Hematopoietic multipotent progenitor cell treated with erythropoietin and hydrocortisone succinate and interleukin-3 and kit ligand, for 4 days (in vitro differentiated cells): ENCODE results near the gene MYLK4.

Source experiments
- DNase-seq: peaks from one replicate; pipeline ENCODE4 v3.0.0-alpha.2; 2015

The MYLK4 gene

DNA sequence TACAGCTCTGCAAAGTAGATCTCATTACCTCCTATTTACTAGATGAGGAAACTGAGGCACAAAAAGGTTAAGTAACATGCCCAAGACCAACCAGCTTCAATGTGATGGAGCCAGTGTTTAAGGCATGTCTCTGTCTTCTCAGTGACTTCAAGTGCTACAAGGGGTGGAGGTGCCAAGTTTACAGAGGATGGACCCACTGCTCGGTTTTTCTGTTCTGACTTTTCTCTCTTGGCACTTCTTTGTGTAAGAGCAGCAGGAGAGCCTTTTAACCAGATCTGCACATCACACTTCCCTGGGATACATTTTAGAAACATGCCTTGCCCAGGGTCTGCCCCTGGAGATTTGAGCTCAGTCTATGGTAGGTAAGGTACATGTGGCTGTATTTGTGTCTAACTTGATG is 24.3 kb upstream of the MYLK4 start:
- no peak for DNase-seq

DNA sequence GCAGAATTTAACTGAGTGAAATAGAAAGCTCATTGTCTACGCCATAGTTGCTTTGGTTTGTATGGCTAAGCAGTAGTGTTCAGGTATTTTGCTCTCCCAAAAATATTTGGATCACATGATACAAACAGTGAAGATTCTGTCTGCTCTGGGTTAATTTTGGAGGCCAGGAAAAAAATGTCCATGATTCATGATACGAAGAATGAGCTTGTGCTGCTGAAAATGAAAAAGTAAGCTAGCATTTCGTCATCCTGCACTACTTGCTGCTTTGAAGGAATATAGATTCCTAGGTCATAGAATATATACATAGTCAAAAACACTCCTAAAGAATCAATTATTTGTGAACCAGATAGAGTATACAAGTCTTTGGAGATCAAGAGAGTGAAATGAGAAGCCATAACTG is 22.7 kb upstream of the MYLK4 start:
- no peak for DNase-seq

DNA sequence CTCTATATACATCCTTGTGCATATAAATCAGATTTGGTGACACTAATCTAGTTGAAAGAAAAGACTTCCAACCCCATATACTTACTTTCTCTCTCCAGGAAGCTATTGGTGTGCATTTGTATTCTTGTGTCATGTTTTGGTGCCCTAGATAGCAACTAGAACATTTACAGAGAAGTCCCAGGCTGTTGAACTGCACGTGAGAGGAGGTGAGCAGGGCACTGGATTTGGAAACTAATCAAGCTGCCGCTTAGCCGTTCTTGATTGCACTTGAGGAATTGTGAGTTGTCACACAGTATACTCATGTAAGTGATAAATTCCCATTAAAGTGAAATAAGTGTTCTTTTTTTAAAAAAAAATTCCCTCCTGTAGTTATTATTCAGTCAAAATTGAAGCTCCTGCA is 22.1 kb upstream of the MYLK4 start:
- DNase-seq = no peak

DNA sequence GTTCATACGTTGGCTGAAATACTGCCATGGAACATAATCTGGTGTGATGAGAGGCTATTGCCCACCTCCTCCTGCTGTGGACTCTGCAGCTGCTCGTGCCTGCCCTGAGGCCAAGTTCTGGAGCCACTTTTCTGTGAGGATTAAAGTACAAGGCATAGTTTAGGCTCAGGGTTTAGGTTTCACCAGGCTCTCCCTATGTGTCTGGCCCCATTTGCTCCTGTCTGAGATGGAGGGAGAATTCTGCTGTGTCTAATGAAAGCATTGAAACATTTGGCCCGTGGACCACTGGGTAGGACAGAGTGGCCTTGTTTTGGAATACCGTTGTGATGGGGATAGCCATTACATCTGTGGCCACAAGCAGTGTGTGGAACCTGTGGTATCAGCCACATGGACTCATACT is 20.4 kb upstream of the MYLK4 start:
- DNase-seq = no peak

DNA sequence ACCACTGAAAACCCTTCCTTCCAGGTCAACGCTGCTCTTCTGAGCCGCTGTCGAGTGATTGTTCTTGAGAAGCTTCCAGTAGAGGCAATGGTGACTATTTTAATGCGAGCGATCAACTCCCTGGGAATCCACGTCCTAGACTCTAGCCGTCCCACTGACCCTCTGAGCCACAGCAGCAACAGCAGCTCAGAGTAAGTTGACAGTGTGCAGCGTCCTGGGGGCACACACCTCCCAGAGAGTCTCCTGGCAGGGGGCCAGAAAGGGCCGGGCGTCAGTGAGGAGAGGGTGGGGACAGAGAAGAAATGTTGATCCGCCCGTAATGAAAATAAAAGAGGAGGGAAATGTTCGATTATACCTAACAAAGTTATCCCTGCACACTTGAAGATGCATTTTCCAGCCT is 19.4 kb upstream of the MYLK4 start:
- DNase-seq = peak; percentile 88

DNA sequence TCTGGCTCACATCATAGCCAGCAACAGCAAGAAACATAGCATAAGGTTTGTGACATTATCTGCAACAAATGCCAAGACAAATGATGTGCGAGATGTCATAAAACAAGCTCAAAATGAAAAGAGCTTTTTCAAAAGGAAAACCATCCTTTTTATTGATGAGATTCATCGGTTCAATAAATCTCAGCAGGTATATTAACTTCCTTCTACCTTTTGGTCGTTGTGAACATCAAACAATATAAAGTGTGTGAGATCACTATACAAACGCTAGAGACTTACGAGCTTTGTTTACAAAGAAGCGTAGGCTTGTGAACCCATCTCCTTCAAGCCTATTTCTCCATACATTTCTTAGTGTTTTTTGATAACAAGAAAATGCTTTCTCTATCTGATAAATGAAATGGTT is 18.0 kb upstream of the MYLK4 start:
- no peak for DNase-seq

DNA sequence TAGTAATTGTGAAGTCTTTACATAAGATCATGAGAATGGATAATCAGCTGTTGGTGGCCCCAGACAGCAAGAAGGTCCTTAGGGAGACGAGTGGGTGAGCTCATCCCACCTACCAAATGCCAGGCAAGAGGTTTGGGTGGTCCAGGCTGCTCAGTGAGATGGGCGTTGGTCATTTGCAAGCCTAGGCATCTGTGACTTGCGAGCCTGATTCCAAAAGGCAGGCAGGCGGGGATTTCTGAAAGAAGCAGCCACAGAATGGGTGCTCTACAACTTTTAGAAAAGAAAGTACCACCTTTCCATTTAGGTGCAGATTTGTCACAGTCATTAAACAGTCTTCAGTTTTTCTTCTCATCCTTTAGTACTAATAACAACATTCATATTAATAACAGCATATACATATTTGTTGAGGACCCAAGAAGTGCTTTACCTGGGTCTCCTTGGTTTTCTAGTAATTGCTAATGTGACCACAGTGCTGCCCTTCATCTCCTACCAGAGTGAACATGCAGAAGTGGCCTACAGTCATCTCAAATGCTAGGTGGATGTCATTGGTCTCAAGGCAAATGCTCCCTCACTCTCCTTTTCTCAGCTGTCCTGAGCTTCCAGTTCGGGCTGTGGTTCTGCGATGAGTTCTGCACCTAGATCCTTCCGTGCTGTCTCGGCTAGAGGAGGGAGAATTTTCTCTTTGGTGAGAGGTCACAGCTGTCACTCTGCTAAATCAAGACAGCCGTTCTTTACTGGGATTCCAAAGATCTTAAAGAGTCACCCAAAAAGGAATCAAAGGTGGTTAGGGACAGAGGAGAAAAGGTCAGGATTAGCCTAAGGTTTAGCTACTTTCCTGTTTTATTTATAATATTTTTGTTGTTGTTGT is 17.2 kb upstream of the MYLK4 start:
- DNase-seq = no peak

DNA sequence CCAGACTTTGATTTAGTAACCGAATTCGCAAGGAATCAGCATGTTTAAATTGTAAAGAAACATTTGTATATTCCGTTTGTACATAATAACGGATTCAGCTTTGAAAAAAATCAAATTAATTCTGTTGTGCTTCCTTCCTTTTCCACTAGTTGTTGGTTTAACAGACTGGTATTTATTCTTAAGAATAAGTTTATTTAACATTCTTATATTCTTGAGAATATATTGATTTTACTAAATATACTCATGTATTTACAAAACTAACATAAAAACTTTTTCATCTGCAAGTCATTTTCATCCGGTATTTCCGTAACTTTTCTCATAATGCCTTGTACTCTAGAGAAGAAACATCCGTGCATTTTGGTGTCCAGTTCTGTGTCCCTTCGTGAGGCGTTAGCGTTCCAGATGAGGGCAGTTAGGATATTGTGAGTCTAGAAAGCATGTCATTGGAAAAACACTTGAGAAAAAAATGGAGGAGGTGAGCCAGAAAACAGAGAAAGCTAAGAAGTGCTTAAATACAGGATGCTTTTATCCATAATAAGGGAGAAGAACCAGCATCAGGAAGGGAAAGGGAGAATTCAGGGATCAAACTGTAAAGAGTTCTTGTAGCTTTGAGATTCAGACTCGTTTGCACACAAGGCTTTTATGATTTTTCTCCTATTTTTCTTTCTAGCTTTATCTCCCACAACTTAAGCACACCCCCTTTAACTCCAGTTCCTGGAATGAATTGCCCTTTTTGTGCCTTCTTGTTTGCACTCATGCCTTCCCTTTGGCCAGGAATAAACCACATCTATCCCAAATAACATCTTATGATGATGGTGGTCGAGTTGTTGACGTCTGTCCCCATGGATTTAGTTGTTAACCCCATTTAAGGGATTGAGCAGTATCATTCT is 16.3 kb upstream of the MYLK4 start:
- no peak for DNase-seq

DNA sequence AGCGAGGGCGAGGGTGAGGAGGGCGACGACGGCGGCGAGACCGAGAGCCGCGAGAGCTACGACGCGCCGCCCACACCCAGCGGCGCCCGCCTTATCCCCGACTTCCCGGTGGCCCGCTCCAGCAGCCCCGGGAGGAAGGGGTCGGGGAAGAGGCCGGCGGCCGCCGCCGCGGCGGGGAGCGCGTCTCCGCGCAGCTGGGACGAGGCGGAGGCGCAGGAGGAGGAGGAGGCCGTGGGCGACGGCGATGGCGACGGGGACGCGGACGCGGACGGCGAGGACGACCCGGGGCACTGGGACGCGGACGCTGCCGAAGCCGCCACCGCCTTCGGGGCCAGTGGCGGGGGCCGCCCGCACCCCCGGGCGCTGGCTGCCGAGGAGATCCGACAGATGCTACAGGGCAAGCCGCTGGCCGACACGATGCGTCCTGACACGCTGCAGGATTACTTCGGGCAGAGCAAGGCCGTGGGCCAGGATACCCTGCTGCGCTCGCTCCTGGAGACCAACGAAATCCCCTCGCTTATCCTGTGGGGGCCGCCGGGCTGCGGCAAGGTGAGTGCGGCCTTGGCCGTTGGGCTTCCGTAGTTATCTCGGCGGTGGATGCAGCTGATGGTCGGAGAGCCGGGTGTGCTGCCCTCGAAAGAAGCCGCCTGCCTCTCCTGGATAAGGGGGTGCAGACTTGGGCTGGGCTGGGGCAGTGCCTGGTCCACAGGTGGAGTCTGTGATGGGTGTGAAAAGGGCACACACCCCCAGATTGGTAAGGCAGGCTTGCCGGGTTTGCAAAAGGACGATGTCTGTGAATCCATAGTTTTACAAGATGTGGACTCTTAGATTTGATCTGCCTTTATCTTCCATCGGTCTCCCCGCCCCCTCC is 15.4 kb upstream of the MYLK4 start:
- peak; percentile 74 for DNase-seq

DNA sequence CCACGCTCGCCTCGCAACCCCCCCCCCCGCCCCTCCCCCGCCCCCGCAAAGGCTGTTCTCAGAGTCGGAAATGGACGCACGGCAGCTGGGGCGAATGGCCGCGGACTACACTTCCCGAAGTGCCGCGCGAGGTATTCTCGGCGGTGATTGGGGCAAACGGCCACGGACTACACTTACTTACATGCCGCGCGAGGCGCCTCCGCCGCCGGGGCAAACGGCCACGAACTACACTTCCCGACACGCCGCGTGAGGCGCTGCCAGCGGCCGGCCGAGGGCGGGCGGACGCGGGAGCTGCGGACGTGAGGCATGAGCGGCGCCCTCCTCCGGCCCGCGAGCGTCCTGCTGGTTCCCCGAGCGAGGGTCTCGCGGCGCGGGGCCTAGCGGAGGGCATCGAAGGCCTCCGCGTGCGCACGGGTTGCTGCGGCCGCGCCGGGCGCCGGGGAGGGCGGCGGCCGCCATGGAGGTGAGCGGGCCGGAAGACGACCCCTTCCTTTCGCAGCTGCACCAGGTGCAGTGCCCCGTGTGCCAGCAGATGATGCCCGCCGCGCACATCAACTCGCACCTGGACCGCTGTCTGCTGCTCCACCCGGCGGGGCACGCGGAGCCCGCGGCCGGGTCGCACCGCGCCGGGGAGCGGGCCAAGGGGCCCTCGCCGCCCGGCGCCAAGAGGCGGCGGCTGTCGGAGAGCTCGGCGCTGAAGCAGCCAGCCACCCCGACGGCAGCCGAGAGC is 14.6 kb upstream of the MYLK4 start, which contains the start of gene WRNIP1:
Gene WRNIP1 (plus strand): TSS at position 228 of the 730 bp plus-strand sequence. CDS start 230 bp downstream, at position 458.
- DNase-seq = peak; percentile 100

DNA sequence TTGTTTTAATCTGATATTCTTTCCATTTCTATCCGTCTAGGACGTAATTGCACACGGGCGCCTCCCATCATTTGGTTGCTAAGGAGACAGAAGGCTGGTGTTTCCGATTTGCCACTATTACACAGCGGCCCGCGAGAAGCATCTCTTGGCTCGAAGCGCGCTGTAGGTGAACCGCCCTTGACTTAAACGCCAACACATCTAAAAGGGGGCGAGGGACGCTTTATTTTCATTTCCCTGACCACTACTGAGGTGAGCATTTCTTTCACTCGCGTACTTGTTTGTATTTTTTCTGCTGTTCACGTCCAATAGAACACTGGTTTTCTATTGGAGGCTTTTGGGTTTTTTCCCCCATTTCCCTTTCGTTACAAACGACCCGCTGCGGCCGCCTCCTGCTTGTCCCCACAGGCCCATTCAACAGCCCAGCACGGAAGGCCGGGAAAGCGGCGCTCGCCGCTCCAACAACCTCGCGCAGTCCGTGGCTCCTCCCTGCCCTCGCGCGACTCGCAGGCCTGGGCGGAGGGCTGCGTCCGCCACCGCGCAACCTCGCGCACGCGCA is 14.0 kb upstream of the MYLK4 start:
- peak; percentile 92 for DNase-seq

DNA sequence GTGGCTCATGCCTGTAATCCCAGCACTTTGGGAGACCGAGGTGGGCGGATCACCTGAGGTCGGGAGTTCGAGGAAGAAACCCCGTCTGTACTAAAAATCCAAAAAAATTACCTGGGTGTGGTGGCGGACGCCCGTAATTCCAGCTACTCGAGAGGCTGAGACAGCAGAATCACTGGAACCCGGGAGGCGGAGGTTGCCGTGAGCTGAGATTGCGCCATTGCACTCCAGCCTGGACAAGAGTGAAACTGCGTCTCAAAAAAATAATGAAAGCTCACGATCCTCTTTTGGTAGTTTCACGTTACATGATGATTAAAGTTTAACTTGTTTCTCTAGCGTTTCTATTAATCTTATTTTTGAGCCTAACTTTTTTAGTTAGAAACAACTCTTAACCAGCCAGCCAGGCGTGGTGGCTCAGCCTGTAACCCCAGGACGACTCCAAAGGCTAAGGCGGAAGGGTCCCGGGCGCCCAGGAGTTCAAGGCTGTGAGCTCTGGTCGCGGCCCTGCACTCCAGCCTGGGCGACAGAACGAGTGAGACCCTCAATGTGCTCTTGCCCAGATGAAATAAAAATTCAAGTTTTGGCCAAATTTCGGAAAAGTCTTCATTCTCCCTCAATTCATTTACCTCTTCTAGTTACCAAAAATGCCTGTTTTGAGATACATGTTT is 13.3 kb upstream of the MYLK4 start:
- DNase-seq = no peak

DNA sequence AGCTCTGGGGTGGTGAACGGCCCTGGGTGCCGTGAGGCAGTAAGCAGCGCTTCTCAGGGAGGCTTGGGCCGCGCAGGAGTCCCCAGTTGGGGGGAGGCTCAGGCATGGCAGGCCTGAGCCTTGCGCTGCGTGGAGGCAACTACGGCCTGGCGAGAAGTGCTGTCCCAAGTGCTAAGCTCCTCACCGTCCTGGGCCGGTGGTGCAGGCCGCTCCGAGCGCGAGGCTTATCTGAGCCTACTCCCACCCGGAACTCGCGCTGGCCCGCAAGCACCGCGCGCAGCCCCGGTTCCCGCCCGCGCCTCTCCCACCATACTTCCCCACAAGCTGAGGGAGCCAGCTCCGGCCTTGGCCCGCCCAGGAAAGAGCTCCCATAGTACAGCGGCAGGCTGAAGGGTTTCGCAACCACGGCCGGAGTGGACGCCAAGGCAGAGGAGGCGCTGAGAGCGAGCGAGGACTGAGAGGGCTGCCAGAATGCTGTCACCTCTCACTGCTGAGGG is 12.7 kb upstream of the MYLK4 start:
- DNase-seq = no peak

DNA sequence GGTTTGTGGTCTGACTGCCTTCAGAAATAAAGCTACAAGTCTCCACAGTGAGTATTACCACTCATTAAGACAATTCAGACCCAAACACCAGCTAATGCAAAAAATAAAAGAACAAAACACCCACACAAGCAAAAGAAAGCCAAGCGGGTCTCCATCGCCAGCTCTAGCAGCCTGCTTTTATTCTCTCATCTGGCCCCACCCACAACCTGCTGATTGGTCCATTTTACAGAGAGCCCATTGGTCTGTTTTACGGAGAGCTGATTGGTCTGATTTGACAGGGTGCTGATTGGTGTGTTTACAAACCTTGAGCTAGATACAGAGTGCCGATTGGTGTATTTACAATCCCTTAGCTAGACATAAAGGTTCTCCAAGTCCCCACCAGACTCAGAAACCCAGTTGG is 12.1 kb upstream of the MYLK4 start:
- peak; percentile 68 for DNase-seq

DNA sequence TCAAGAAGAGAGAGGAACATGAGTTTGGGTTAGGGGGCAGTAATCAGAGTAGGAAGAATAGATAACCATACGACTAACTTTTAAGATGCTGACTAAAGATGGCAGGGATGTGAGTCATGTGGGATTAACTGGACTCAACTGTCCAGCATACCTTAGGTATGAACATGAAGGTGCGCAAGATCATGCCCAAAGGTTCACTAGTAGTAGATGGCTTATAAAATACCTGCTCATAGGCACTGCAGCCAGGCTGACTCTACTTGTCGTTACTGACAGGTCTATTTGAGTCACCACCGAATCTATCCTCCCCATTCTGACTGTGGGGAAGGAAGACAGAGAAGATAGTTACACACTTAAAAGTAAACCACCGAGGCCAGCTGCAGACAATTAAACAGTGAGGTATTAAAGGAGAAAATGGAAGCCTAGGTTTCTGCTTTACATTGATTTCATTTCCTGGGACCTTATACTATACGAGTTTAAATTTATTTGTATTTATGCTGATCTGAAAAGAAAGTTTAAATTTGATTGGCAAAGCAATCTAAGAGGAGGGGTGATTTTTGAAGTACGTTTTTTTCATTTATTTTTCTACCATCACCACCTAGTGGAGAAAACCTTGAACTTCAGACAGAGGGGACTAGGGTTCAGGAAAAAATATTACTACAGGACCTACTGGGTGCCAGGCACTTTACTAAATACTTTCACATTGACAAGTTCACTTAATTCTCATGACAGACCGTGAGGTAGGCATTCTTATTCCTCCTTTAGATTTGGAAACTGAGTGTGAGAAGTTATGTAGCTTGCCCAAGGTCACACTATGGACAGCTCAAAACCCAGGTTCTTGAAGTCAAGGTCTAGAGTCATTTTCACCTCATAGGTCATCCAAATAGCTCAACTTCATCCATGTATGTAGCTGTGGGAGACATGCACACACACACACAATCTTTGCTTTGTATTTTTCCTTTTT is 10.4 kb upstream of the MYLK4 start:
- peak; percentile 47 for DNase-seq

DNA sequence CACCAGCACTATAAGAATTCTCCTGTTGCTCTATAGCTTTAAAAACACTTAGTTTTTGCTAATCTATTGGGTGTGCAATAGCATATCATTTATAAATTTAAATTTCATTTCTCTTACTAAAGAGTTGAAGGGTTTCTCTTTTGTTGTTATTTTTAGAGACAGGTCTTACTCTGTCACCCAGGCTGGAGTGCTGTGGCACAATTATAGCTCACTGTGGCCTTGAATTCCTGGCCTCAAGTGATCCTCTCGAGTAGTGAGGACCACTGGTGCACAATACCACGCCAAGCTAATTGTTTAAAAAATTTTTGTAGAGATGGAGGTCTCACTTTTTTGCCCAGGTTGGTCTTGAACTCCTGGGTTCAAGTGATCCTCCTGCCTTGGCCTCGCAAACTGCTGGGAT is 8.3 kb upstream of the MYLK4 start:
- no peak for DNase-seq

DNA sequence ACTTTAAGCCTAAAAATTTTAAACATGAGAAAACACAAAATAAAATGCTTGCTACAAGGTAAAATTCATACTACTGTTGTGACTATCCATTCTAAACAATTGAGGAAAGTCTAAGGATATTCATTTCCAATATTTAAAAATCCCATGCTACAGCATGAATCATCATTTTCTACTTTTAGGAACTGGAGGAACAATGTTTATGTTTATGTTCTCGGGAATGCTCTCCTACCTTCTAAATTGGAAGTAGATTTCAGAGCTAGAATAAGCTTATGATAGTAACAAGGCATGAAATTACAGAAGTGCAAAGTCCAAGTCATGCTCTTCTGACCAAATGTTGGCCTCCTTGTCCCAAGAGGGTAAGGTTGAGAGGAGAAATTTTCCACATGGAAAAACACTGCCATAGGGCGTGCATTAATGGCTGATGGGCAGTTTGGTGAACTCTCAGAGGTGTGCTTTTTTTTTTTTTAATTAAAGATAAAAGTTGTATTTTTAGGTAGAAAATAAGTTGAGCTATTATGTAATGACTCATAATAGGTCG is 6.0 kb upstream of the MYLK4 start:
- no peak for DNase-seq

DNA sequence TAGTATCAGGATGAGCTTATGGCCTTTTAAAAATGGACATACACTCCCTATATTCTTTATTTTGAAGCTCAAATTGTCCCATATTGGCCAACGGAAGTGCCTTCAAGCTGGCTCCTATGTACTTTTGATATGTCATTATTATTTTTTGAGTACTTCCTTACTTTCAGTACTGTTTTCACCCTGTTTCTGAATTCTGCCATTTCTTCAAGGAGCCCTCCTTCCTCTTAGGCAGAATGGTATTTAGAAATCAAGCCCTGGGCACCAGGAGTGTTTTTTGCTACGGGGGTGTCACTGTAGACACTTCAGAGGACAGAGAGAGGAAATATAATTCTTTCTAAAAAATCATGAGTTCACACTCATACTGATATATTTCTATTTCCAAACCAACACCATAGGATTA is 5.5 kb upstream of the MYLK4 start:
- peak; percentile 29 for DNase-seq

DNA sequence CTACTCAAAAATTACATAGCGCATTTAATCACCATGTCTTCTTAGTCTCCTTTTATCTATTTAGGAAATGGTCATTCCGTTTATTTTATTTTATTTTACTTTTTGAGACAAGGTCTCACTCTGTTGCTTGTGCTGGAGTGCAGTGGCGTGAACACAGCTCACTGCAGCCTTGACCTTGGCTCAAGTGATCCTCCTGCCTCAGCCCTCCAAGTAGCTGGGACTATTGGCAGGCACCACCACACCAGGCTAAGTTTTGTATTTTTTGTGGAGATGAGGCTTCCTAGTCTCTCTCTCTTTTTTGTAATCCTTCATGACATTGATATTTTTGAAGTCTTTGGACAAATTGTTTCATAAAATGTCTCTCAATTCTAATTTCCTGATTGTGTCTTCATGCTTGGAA is 4.7 kb upstream of the MYLK4 start:
- DNase-seq = no peak

DNA sequence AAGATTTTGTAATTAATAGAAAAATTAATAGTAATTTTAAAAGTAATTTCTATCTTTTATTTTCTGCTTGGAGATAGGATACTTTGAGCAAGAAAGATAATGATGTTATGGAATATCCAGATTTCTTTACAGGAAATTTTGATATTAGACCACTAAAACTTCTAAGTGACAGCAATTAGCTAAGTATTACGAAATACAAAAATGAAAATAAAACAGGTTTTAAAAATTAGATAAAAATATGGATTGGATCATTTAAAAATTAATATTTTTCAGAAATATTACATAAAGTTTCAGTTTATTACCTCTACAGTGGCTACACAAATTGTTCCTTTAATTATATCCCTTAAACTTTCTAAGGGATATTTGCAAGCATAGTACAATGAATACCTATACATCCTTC is 4.2 kb upstream of the MYLK4 start:
- no peak for DNase-seq
